ENCODE measurements around the gene C14orf132. TPM values are rescaled to one million over a fixed set of nuclear protein-coding genes. Genes with fewer than 3 reads are reported as not detected.

The C14orf132 gene
- total and polyA plus RNA-seq, 2 donors (not counting 1 experiment from before 2014, with no cell fraction given): 0.30 to 0.85 TPM

DNA sequence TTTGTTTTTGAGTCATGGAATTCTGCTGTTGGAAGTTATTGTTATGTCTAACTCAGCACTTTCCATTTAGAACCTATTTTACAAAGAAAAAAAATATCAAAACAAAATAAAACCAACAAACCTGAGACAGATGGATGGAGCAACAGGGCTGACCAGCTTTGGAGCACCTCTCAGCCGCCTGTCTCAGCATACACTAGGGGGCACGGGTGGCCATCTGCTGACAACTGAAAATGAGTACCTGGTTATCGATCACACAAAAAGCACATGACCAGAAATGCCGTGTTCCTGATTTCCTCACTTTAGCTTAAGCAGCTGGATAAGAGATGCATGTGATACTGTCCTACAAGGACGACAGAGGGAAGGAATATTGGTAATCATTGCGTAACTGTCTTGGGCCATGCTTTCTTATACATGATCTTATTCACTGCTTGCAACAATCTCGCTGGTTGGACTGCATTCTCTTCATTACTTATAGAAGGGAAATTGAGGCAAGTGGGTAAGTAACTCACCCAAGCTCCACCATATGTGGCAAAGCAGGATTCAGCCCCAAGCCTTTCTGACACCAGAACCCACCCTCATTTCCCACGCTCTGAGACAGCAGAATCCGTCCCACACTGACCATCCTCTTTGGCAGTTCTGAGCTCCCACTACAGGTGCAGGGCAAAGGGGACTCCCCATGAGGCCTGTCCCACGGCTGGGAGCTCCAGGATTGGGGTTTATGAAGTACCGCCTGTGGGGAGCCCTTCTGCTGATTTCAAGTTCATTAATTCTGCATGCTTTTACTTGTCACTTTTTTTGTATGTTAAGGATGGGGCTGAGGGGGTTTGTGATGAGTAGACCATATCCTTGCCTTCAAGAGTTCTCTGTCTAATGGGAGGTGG lies 43.5 kb downstream of the C14orf132 start:
- Histone ChIP-seq H3K79me2 (ENCODE audit: control insufficient read depth, insufficient read depth, low read length) (no peaks in the 10 kb centered on the region), H4K20me1 (ENCODE audit: control insufficient read depth, insufficient read depth, low read length, poor library complexity, severe bottlenecking) (no peaks in the 10 kb centered on the region), H3K9me3 (ENCODE audit: control extremely low read depth in 1 of 3, control insufficient read depth in 2 of 3, insufficient read depth in 1 of 3, low read length in 2 of 3) (peaks cover 0 to 13% (median 0%) of the 10 kb centered on the region in 3 donors), H3K4me1 (ENCODE audit: control insufficient read depth in 2 of 2, insufficient read depth in 2 of 2, low read length in 2 of 2) (no peaks in the 10 kb centered on the region), H3K27me3 (replicated peaks in 1 of 4; ENCODE audit: control extremely low read depth in 1 of 4, control insufficient read depth in 3 of 4, insufficient read depth in 4 of 4, low read length in 3 of 4) (peaks cover 0 to 9% (median 1%) of the 10 kb centered on the region in 4 experiments), H3K36me3 (replicated peaks in 1 of 2; ENCODE audit: control extremely low read depth in 1 of 2, control insufficient read depth in 1 of 2, extremely low read depth in 1 of 2, insufficient read depth in 2 of 2, low read length in 1 of 2) (no peaks in the 10 kb centered on the region), H3K4me2 (replicated peaks; ENCODE audit: low read depth, low read length, poor library complexity, severe bottlenecking) (no peak overlapping the region), H3K9ac (ENCODE audit: low read length) (no peak overlapping the region), H3K27ac (ENCODE audit: low read length in 2 of 2) (no peak overlapping the region), H3K4me3 (ENCODE audit: control extremely low read depth in 1 of 5, extremely low read depth in 1 of 5, insufficient read depth in 1 of 5, low read depth in 2 of 5, low read length in 4 of 5) (no peak overlapping the region), H2AFZ (ENCODE audit: insufficient read depth, low read depth, low read length, poor library complexity, severe bottlenecking) (no peak overlapping the region)
- Mint-ChIP-seq H3K27ac (no peak overlapping the region), H3K4me1 (no peaks in the 10 kb centered on the region), H3K27me3 (peaks cover 17% of the 10 kb centered on the region), H3K4me3 (no peak overlapping the region), H3K9me3 (ENCODE audit: insufficient read depth) (no peaks in the 10 kb centered on the region)
- ATAC-seq (ENCODE audit: low read depth) (no peak), DNase-seq (no peak)
- intact Hi-C loops (cut with micrococcal nuclease): no loop called here
- CTCF ChIA-PET: no interaction called here
- WGBS (ENCODE audit: insufficient coverage): 88% methylated on average over 7 of the region's 11 CpGs
- no peak for TF ChIP-seq EZH2 (IDR thresholded peaks at IDR 0.05; ENCODE audit: borderline replicate concordance, insufficient read depth, low read depth, low read length, poor library complexity, severe bottlenecking)
- no peak for TF ChIP-seq CTCF (IDR thresholded peaks at IDR 0.05)
- POLR2A ChIA-PET: no interaction called here

DNA sequence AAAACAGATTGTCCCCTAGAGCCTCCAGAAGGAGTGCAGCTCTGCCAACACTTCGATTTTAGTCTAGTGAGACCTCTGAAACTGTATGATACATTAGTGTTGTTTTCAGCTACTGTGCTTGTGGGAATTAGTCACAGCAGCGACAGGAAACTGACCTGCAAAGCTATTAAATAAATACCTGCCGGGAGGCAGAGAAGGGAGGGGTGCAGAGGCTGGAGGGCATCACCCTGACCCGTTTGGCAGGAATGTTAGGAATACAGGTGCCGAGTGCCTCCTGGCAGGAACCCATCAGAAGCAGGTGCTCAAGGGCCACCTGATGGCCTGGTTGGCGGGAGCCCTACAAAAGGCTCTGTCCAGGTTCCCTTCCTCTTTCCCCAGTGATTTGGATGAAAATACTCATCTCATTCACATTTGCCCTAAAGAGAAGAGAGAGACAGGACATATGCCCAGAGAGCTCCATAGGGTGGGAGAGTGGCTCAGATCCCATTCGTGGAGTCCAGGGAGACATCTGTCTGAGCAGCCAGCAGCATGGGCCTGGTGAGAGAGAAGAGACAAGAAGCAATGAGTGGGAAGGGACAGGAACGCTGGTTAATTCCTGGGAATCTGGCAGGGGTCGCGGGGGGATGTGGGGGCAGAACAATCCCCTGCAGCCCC lies 44.6 kb downstream of the C14orf132 start:
- H3K9me3 Mint-ChIP-seq (ENCODE audit: insufficient read depth): no peaks in the 10 kb centered on the region
- no peaks in the 10 kb centered on the region for H3K36me3 ChIP-seq (replicated peaks in 1 of 2; ENCODE audit: control extremely low read depth in 1 of 2, control insufficient read depth in 1 of 2, extremely low read depth in 1 of 2, insufficient read depth in 2 of 2, low read length in 1 of 2)
- DNase-seq (no peak), ATAC-seq (ENCODE audit: low read depth) (no peak)
- peaks cover 0 to 13% (median 0%) of the 10 kb centered on the region in 3 donors for H3K9me3 ChIP-seq (ENCODE audit: control extremely low read depth in 1 of 3, control insufficient read depth in 2 of 3, insufficient read depth in 1 of 3, low read length in 2 of 3)
- no peaks in the 10 kb centered on the region for H3K4me1 ChIP-seq (ENCODE audit: control insufficient read depth in 2 of 2, insufficient read depth in 2 of 2, low read length in 2 of 2)
- TF ChIP-seq EZH2 (IDR thresholded peaks at IDR 0.05; ENCODE audit: borderline replicate concordance, insufficient read depth, low read depth, low read length, poor library complexity, severe bottlenecking) (no peak), CTCF (IDR thresholded peaks at IDR 0.05) (no peak)
- H2AFZ ChIP-seq (ENCODE audit: insufficient read depth, low read depth, low read length, poor library complexity, severe bottlenecking): no peak overlapping the region
- intact Hi-C loops (cut with micrococcal nuclease): no loop called here
- POLR2A ChIA-PET: no interaction called here
- CTCF ChIA-PET: no interaction called here
- no peak overlapping the region for H3K27ac Mint-ChIP-seq
- H3K4me1 Mint-ChIP-seq: no peaks in the 10 kb centered on the region
- no peak overlapping the region for H3K4me3 Mint-ChIP-seq
- H3K27me3 ChIP-seq (replicated peaks in 1 of 4; ENCODE audit: control extremely low read depth in 1 of 4, control insufficient read depth in 3 of 4, insufficient read depth in 4 of 4, low read length in 3 of 4): peaks cover 0 to 9% (median 1%) of the 10 kb centered on the region in 4 experiments
- H3K79me2 ChIP-seq (ENCODE audit: control insufficient read depth, insufficient read depth, low read length): no peaks in the 10 kb centered on the region
- no peak overlapping the region for H3K9ac ChIP-seq (ENCODE audit: low read length)
- WGBS (ENCODE audit: insufficient coverage): 94% methylated on average over 8 of the region's 10 CpGs
- no peak overlapping the region for H3K4me2 ChIP-seq (replicated peaks; ENCODE audit: low read depth, low read length, poor library complexity, severe bottlenecking)
- H4K20me1 ChIP-seq (ENCODE audit: control insufficient read depth, insufficient read depth, low read length, poor library complexity, severe bottlenecking): no peaks in the 10 kb centered on the region
- no peak overlapping the region for H3K27ac ChIP-seq (ENCODE audit: low read length in 2 of 2)
- peaks cover 13% of the 10 kb centered on the region for H3K27me3 Mint-ChIP-seq
- no peak overlapping the region for H3K4me3 ChIP-seq (ENCODE audit: control extremely low read depth in 1 of 5, extremely low read depth in 1 of 5, insufficient read depth in 1 of 5, low read depth in 2 of 5, low read length in 4 of 5)

Data from B cell (primary cell).